Right lobe of liver (tissue), 6 donors: ENCODE measurements around the gene NTNG2. TPM values are rescaled to one million over a fixed set of nuclear protein-coding genes. Genes with fewer than 3 reads are reported as not detected.

Experiments used
- ATAC-seq, 4 donors: fragments of 200-7000 bp; cut with Tn5 transposase; one replicate each; pipeline ENCODE4 v1.9.1; 2020; ENCODE audit warnings: mild to moderate bottlenecking in 4 of 4, moderate library complexity in 4 of 4
- DNase-seq, 3 donors: peaks; one replicate each; pipeline ENCODE4 v3.0.0-alpha.2; 2020
- H3K27ac ChIP-seq, 3 donors: fragments of 200-600 bp; one replicate each; pipeline ENCODE4 v1.8.0; 2022
- H3K27me3 ChIP-seq, 2 donors: fragments of 200-600 bp; one replicate each; pipeline ENCODE4 v1.8.0; 2022
- H3K36me3 ChIP-seq, 4 donors: fragments of 200-600 bp; sonication (generic) in 1 of 4; one replicate each; pipeline versions ENCODE4 v1.5.1 to v1.8.0; 2017 to 2022; ENCODE audit warnings: control low read depth in 1 of 4
- H3K4me1 ChIP-seq, 4 donors: fragments of 200-600 bp; sonication (generic) in 1 of 4; one replicate each; pipeline versions ENCODE4 v1.5.1 to v1.8.0; 2017 to 2022; ENCODE audit warnings: control low read depth in 1 of 4
- H3K4me3 ChIP-seq, 3 donors: fragments of 200-600 bp; one replicate each; pipeline ENCODE4 v1.8.0; 2022
- H3K9me3 ChIP-seq, 4 donors: fragments of 200-600 bp; sonication (generic) in 1 of 4; one replicate each; pipeline versions ENCODE4 v1.5.1 to v1.8.0; 2017 to 2022; ENCODE audit warnings: control low read depth in 1 of 4
- CTCF ChIP-seq, 4 donors: fragments of 200-600 bp in 3 of 4; fragments of 450-650 bp in 1 of 4; IDR thresholded peaks; one replicate each; pipeline versions ENCODE4 v1.5.1 to v1.8.0; 2016 to 2022; ENCODE audit warnings: antibody characterized with exemption in 4 of 4, mild to moderate bottlenecking in 2 of 4
- POLR2A ChIP-seq: fragments of 450-650 bp; IDR thresholded peaks from one replicate; pipeline ENCODE4 v1.6.1; 2017; ENCODE audit warnings: antibody characterized with exemption, mild to moderate bottlenecking
- WGBS: methylation state at CpG from one replicate; pipeline ENCODE4 v1.1.6; 2018; ENCODE audit warnings: low coverage, low lambda C conversion rate; ENCODE audit not compliant: insufficient coverage; ENCODE audit errors: missing lambda C conversion rate; 5-methylcytosine and 5-hydroxymethylcytosine counted together
- intact Hi-C, 2 donors: fragments of 100-400 bp; cut with DNase I; formaldehyde crosslinking; loops; one replicate each; pipeline versions ENCODE4 v1.11.2 to v1.14.1; 2022
- total RNA-seq, 6 experiments: library from RNA; depleted of rRNA in 2 of 6; stranded (reverse); fragments of >200 nt in 2 of 6; fragmentation: NEBNext Ultra II Directional in 3 of 6; extraction: Animal tissue kit (Norgen Biotek cat#: 25700) in 3 of 6; gene quantifications; one replicate each; pipeline versions ENCODE4 v1.1.0 to v1.2.4, GENCODE V29; 2016 to 2023
- donor health status: DM: no; HTN: yes; CAD: no.
- donor health status: DM: no; HTN: no; CAD: no.
- donor health status: DM: no; HTN: no; CAD: no.
- donor health status: DM: no; HTN: yes; CAD: no.
- donor health status: DM: no; HTN: yes; CAD: no.

The NTNG2 gene
- total RNA-seq, 6 experiments from 2014 or later = 0.12 to 1.6 (median 0.24) TPM

GRCh38 chr9:132232522-132232921 is 70.7 kb downstream of the NTNG2 start:
- Histone ChIP-seq H3K4me1 (no peaks in the 10 kb centered on the region), H3K4me3 (no peak overlapping the region), H3K27ac (no peak overlapping the region), H3K9me3 (no peaks in the 10 kb centered on the region), H3K27me3 (no peaks in the 10 kb centered on the region), H3K36me3 (no peaks in the 10 kb centered on the region)
- no peak for ATAC-seq
- no CpG with 5 or more reads among the region's 3 CpGs for WGBS
- TF ChIP-seq CTCF (IDR thresholded peaks at IDR 0.05) (no peak), POLR2A (no peak)
- intact Hi-C loops = loop anchor here in 1 of 2 donors (10.0 kb wide), 1 partner anchor 58 kb away; no protein-coding TSS in a partner anchor
- no peak for DNase-seq

- Histone ChIP-seq H3K4me3 (no peak overlapping the region), H3K9me3 (no peaks in the 10 kb centered on the region), H3K27me3 (no peaks in the 10 kb centered on the region), H3K4me1 (no peaks in the 10 kb centered on the region), H3K36me3 (no peaks in the 10 kb centered on the region), H3K27ac (no peak overlapping the region)
- 29% methylated on average over 1 of the region's 3 CpGs for WGBS
- DNase-seq (no peak), ATAC-seq (no peak)
- intact Hi-C loops = loop anchor here in 1 of 2 donors (10.0 kb wide), 1 partner anchor 58 kb away; no protein-coding TSS in a partner anchor
- TF ChIP-seq CTCF (IDR thresholded peaks at IDR 0.05) (no peak), POLR2A (no peak)
These were observed 71.3 kb downstream of the NTNG2 start for GRCh38 chr9:132233138-132233537.

GRCh38 chr9:132234535-132234934 is 72.7 kb downstream of the NTNG2 start:
- TF ChIP-seq CTCF (IDR thresholded peaks at IDR 0.05) (no peak), POLR2A (no peak)
- Histone ChIP-seq H3K9me3 (no peaks in the 10 kb centered on the region), H3K27me3 (no peaks in the 10 kb centered on the region), H3K27ac (no peak overlapping the region), H3K4me1 (no peaks in the 10 kb centered on the region), H3K36me3 (no peaks in the 10 kb centered on the region), H3K4me3 (no peak overlapping the region)
- intact Hi-C loops = loop anchor here in 1 of 2 donors (10.0 kb wide), 1 partner anchor 60 kb away; no protein-coding TSS in a partner anchor
- WGBS = 88% methylated on average over 4 of the region's 12 CpGs
- DNase-seq = no peak
- no peak for ATAC-seq

- no peak overlapping the region for H3K27ac ChIP-seq
- ATAC-seq = no peak
- H3K4me3 ChIP-seq = no peak overlapping the region
- no peaks in the 10 kb centered on the region for H3K27me3 ChIP-seq
- no CpG with 5 or more reads among the region's 9 CpGs for WGBS
- no peaks in the 10 kb centered on the region for H3K4me1 ChIP-seq
- intact Hi-C loops = loop anchor here (5.0 to 10.0 kb wide), 2 partner anchors 60 to 473 kb away; no protein-coding TSS in a partner anchor
- DNase-seq = no peak
- H3K36me3 ChIP-seq = no peaks in the 10 kb centered on the region
- TF ChIP-seq CTCF (IDR thresholded peaks at IDR 0.05) (no peak), POLR2A (no peak)
- H3K9me3 ChIP-seq = no peaks in the 10 kb centered on the region
These were observed 73.3 kb downstream of the NTNG2 start for GRCh38 chr9:132235125-132235524.
